Ishikawa (cell line): Measurements from ENCODE around the gene EPB41L4B.

ENCODE experiments used
- EP300 ChIP-seq: IDR thresholded peaks from 2 replicates; pipeline ENCODE4 v1.6.1; 2012; ENCODE audit warnings: borderline replicate concordance
- FOXM1 ChIP-seq: IDR thresholded peaks from 2 replicates; pipeline ENCODE4 v1.6.1; 2012; ENCODE audit warnings: low read depth, borderline replicate concordance
- NFIC ChIP-seq: IDR thresholded peaks from 2 replicates; pipeline ENCODE4 v1.6.1; 2012
- REST ChIP-seq: IDR thresholded peaks from 2 replicates; pipeline ENCODE4 v1.6.1; 2012; ENCODE audit warnings: low read depth, mild to moderate bottlenecking
- TAF1 ChIP-seq: IDR thresholded peaks from 2 replicates; pipeline ENCODE4 v1.6.1; 2012; ENCODE audit warnings: low read depth, mild to moderate bottlenecking
- TEAD4 ChIP-seq: IDR thresholded peaks from 2 replicates; pipeline ENCODE4 v1.6.1; 2012
- USF1 ChIP-seq: IDR thresholded peaks from 2 replicates; pipeline ENCODE4 v1.6.1; 2012

- TF ChIP-seq FOXM1 (no peak), USF1 (no peak), EP300 (no peak), REST (no peak), NFIC (no peak), TAF1 (no peak), TEAD4 (no peak)
Observed at GRCh38 chr9:109229682-109230081, 91.2 kb downstream of the EPB41L4B start.
